Measurements from ENCODE around the gene SHOX. TPM values are rescaled to one million over a fixed set of nuclear protein-coding genes. Genes with fewer than 3 reads are reported as not detected.
"Not testable (repeated sequence)": the region's sequence is repeated elsewhere in the genome, so short reads cannot be mapped to it uniquely, and the experiment has no call there.

Gene SHOX
- total and polyA plus RNA-seq, 12 donors: not detected

GRCh38 chrX:617891-618290, 12.7 kb upstream of the SHOX start:
- intact Hi-C loops (cut with DNase I): no loop called here
- Histone ChIP-seq H3K4me3 (no peak overlapping the region), H3K4me1 (no peaks in the 10 kb centered on the region), H3K36me3 (no peaks in the 10 kb centered on the region), H3K27me3 (peaks cover 3 to 68% (median 56%) of the 10 kb centered on the region in 7 donors), H3K9me3 (no peaks in the 10 kb centered on the region), H3K27ac (no peak overlapping the region)
- TF ChIP-seq, protein P1, sequence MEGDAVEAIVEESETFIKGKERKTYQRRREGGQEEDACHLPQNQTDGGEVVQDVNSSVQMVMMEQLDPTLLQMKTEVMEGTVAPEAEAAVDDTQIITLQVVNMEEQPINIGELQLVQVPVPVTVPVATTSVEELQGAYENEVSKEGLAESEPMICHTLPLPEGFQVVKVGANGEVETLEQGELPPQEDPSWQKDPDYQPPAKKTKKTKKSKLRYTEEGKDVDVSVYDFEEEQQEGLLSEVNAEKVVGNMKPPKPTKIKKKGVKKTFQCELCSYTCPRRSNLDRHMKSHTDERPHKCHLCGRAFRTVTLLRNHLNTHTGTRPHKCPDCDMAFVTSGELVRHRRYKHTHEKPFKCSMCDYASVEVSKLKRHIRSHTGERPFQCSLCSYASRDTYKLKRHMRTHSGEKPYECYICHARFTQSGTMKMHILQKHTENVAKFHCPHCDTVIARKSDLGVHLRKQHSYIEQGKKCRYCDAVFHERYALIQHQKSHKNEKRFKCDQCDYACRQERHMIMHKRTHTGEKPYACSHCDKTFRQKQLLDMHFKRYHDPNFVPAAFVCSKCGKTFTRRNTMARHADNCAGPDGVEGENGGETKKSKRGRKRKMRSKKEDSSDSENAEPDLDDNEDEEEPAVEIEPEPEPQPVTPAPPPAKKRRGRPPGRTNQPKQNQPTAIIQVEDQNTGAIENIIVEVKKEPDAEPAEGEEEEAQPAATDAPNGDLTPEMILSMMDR (IDR thresholded peaks at IDR 0.05): no peak
- no peak for DNase-seq
- WGBS, 2 donors: 63 to 73% methylated on average over 8 of the region's 8 CpGs
- ATAC-seq: no peak

DNA sequence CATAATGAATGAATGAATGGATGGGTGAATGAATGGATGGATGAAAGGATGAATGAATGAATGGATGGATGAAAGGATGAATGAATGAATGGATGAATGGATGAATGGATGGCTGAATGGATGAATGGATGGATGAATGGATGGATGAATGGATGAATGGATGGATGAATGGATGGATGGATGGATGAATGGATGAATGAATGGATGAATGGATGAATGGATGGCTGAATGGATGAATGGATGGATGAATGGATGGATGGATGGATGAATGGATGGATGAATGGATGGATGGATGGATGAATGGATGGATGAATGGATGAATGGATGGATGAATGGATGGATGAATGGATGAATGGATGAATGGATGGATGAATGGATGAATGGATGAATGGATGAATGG, 12.3 kb upstream of the SHOX start:
- H3K4me1 ChIP-seq; intact Hi-C loops (cut with DNase I); DNase-seq; H3K4me3 ChIP-seq; ATAC-seq; H3K36me3 ChIP-seq; H3K27ac ChIP-seq; H3K9me3 ChIP-seq: not testable (repeated sequence)
- H3K27me3 ChIP-seq: peaks cover 3 to 70% (median 60%) of the 10 kb centered on the region in 7 donors

DNA sequence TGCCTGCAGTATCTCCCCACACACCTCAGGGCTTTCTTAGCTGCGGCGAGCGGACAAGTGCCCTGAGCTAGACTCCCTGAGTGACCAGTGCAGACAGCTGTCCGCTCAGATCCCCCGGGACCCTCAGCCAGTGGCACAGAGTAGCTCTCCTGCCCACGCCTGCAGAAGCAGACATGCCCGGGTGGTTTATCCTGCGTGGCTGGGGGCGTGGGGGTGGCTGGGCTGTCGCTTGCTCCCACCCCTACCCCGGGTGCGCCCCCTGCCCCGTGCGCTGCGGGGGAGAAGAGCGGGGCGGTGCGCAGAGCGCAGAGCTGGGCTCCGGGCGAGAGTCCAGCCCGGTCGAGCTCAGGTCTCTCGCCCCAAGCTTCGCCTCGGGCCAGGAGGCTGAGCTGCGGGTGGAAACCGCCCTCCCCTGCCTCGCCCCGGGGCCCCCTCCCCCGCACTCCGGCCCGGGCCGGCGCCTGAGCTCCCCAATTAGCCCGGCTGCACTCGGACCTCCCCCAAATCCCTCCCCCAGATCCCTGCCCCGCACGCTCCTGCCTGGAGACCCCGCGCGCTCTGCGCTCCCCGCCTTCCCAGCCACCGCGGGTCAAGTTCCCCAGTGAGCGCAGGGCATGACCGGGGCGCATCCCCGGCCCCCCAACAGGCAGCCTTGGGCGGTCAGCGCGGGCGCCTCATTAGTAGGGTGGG, 11.7 kb upstream of the SHOX start:
- WGBS, 2 donors: 7 to 8% methylated on average over 42 to 54 of the region's 54 CpGs
- DNase-seq (no peak), ATAC-seq (no peak)
- intact Hi-C loops (cut with DNase I): no loop called here
- Histone ChIP-seq H3K27ac (no peak overlapping the region), H3K36me3 (no peaks in the 10 kb centered on the region), H3K9me3 (no peaks in the 10 kb centered on the region), H3K4me1 (peaks cover 0 to 5% (median under 1%) of the 10 kb centered on the region in 9 donors), H3K27me3 (peaks cover 3 to 73% (median 64%) of the 10 kb centered on the region in 7 donors), H3K4me3 (no peak overlapping the region)
- TF ChIP-seq, protein P1 (IDR thresholded peaks at IDR 0.05): no peak

- H3K27ac ChIP-seq: no peak overlapping the region
- no peaks in the 10 kb centered on the region for H3K36me3 ChIP-seq
- TF ChIP-seq, protein P1 (IDR thresholded peaks at IDR 0.05): no peak
- intact Hi-C loops (cut with DNase I): no loop called here
- WGBS, 2 donors: 2% methylated on average over 21 to 23 of the region's 23 CpGs
- H3K4me1 ChIP-seq: peaks cover 0 to 10% (median 5%) of the 10 kb centered on the region in 9 donors
- ATAC-seq: no peak
- no peak for DNase-seq
- H3K4me3 ChIP-seq: no peak overlapping the region
- peaks cover 3 to 73% (median 69%) of the 10 kb centered on the region in 7 donors for H3K27me3 ChIP-seq
- no peaks in the 10 kb centered on the region for H3K9me3 ChIP-seq
These were observed 11.2 kb upstream of the SHOX start for GRCh38 chrX:619451-619811.

DNA sequence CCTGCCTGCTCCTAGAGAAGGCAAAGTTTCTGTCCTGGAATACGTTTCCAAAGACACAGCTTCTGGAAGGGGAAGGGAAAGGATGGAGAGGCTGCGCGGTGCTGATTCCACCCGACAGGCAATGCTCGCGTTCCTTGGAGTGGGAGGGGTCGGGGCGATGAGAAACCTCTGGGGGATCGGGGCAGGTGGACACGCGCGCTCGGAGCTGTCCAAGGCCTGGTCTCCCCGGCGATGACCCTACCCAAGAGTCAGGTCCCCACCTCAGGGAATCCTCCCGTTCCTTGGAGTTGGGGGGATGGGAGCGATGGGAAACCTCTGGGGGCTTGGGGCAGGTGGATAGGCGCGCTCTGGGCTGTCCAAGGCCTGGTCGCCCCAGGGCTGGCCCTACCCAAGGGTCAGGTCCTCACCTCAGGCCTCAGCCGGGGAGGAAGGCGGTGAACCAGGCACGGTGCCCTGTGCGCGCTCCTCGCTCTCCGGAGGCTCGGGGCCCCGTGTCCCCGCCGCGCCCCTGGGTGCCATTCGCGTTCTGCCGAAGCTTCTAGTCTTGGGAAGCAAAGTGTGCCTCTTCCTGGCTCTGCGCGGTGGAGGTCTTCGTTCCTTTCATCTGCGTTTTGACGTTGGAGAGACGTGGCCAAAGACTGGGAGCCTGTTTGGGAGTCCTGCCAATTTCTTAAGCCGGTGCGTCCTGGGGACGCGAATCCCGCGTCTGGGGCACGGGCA, 10.6 kb upstream of the SHOX start:
- ATAC-seq: no peak
- H3K4me3 ChIP-seq: no peak overlapping the region
- 2% methylated on average over 48 of the region's 48 CpGs for WGBS, 2 donors
- no peaks in the 10 kb centered on the region for H3K9me3 ChIP-seq
- H3K27ac ChIP-seq: no peak overlapping the region
- peaks cover 0 to 14% (median 5%) of the 10 kb centered on the region in 9 donors for H3K4me1 ChIP-seq
- peaks cover 3 to 75% (median 68%) of the 10 kb centered on the region in 7 donors for H3K27me3 ChIP-seq
- no peaks in the 10 kb centered on the region for H3K36me3 ChIP-seq
- TF ChIP-seq, protein P1 (IDR thresholded peaks at IDR 0.05): no peak
- DNase-seq: no peak
- intact Hi-C loops (cut with DNase I): no loop called here

Data from heart right ventricle (tissue), 16 donors.